HG02623 (cell line): ENCODE results near the gene TAB3.
A peak's percentile ranks its signal among the peaks of the same experiment; 100 is the strongest.
"Not testable (repeated sequence)": the region's sequence is repeated elsewhere in the genome, so short reads cannot be mapped to it uniquely, and the experiment has no call there.

Source experiments
- ATAC-seq: cut with Tn5 transposase; IDR thresholded peaks from one replicate; pipeline ENCODE4 v1.9.1; 2021; ENCODE audit warnings: moderate library complexity; ENCODE audit not compliant: unreplicated experiment

The TAB3 gene

DNA sequence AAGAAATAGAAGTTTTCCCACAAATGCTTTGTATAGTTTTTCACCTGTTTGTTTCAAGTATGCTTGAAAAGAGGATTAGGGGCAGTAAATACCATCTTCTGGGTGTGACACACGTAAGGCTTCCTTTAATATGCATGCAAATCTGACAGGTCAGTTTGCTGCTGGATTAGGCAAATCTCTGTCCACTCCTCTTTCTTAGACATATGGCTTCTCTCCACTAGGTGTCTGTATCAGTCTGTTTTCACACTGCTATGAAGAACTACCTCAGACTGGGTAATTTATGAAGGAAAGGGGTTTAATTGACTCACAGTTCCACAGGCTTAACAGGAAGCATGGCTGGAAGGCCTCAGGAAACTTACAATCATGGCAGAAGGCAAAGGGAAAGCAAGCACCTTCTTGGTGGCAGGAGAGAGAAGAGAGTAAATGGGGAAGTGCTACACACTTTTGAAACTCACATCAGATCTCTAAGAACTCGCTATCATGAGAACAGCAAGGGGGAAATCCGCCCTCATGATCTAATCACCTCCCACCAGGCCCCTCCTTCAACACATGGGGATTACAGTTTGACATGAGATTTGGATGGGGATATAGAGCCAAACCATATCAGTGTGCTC lies 66.9 kb downstream of the TAB3 start:
- peak; percentile 72 for ATAC-seq

DNA sequence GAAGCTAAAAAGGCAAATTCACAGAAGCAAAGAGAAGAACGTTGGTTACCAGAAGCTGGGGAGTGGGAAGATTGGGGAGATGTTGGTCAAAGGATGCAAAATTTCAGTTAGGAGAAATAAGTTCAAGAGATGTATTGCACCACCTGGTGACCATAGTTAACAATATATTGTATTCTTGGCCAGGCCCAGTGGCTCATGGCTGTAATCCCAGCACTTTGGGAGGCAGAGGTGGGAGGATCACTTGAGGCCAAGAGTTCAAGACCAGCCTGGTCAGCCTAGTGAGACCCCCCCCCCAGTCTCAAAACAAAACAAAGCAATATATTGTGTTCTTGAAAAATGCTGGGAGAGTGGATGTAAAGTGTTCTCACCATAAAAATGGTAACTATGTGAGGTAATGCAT lies 67.9 kb downstream of the TAB3 start:
- ATAC-seq: no peak

DNA sequence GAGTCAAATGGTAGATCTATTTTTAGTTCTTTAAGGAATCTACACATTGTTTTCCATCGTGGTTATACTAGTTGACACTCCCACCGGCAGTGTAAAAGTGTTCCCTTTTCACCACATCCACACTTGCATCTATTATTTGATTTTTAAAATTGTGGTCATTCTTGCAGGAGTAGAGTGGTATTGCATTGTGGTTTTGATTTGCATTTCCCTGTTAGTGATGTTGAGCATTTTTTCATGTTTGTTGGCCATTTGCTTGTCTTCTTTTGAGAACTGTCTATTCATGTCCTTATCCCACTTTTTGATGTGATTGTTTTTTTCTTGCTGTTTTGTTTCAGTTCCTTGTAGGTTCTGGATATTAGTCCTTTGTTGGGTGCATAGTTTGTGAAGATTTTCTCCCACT lies 70.0 kb downstream of the TAB3 start:
- no peak for ATAC-seq

DNA sequence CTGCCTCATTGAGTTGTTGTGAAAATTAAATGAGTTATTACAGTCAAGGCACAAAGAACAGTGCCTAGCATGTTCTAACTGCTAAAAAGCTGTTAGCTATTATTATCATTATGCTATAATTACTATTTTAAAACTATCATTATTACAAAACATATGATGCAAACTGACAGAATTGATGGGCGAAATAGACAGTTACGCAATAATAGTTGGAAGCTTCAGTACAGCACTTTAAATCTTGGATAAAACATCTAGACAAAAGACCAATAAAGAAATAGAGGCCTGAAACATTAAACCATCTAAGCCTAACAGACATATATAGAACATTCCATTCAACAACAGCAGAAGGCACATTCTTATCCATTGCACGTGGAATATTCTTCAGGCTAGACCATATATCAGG lies 73.0 kb downstream of the TAB3 start:
- ATAC-seq: no peak

DNA sequence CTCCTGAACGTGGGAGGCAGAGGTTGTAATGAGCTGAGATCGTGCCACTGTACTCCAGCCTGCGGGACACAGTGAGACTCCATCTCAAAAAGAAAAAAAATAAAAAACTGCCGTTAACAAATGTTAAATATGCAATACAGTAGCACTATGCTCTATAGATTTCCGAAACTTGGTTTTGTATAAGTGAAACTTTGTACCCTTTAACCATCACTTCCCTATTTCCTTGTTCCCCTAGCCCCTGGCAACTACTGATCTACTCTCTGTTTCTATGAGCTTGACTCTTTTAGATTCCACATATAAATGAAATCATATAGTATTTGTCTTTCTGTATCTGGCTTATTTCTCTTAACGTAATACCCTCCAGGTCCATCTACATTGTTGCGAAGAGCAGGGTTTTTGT lies 74.1 kb downstream of the TAB3 start:
- peak; percentile 35 for ATAC-seq

DNA sequence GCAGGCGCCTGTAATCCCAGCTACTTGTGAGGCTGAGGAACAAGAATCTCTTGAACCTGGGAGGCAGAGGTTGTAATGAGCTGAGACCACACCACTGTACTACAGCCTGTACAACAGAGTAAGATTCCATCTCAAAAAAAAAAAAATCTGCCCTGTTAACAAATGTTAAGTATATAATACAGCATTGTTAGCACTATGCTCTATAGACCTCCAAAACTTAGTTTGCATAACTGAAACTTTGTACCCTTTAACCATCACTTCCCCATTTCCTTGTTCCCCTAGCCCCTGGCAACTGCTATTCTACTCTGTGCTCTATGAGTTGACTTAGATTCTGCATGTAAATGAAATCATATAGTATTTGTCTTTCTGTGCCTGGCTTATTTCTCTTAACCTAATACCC lies 76.7 kb downstream of the TAB3 start:
- ATAC-seq: peak; percentile 99

DNA sequence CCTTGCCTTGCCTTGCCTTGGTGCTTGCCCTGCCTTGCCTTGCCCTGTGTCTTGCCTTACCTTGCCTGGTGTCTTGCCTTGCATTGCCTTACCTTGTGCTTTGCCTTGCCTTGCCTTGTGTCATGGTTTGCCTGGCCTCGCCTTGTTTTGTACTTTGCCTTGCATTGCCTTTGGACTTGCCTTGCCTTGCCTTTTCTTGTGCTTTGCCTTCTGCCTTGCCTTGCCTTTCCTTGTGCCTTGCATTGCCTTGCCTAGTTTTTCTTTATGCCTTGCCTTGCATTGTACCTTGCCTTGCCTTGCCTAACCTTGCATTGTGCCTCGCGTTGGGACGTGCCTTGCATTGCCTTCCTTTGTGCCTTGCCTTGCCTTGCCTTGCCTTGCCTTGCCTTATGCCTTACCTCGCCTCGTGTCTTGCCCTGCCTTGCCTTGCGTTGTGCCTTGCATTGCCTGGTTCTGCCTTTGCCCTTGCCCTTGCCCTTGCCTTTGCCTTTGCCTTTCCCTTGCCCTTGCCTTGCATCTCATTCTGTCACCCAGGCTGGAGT lies 82.8 kb downstream of the TAB3 start:
- no peak for ATAC-seq

DNA sequence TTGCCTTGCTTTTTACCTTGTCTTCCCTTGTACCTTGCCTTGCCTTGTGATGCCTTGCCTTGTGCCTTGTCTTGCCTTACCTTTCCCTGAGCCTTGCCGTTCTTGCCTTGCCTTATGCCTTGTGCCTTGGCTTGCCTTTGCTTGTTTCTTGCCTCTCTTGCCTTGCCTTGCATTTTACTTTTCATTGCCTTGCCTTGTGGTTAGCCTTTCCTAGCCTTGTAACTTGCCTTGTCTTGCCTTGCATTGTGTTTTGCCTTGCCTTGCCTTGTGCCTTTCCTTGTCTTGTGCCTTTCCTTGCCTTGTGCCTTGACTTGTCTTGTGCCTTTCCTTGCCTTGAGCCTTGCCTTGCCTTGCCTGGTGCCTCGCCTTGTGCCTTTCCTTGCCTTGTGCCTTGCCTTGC lies 84.6 kb downstream of the TAB3 start:
- ATAC-seq: no peak

DNA sequence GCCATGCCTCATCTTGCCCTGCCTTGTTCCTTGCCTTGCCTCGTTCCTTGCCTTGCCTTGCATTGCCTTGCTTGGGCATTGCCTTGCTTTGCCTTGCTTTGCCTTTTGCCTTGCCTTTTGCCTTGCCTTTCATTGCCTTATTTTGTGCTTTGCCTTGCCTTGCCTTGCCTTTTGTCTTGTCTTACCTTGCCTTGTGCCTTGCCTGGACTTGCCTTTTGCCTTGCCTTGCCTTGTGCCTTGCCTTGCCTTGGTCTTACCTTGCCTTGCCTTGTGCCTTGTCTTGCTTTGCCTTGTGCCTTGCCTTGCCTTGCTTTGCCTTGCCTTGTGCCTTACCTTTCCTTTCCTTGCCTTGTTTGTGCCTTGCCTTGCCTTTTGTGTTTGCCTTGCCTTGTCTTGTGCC lies 88.2 kb downstream of the TAB3 start:
- no peak for ATAC-seq

DNA sequence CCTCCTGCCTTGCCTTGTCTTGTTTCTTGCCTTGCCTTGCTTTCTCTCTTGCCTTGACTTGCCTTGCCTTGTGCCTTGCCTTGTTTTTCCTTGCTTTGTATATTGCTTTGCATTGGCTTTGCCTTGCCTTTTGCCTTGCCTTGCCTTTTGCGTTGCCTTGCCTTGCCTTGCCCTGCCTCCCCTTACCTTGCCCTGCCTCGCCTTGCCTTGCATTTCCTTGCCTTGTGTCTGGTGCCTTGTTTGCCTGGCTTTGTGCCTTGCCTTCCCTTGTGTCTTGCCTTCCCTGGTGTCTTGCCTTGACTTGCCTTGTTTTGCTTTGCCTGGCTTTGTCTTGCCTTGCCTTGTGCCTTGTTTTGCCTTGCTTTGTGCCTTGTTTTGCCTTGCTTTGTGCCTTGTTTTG lies 89.7 kb downstream of the TAB3 start:
- no peak for ATAC-seq

DNA sequence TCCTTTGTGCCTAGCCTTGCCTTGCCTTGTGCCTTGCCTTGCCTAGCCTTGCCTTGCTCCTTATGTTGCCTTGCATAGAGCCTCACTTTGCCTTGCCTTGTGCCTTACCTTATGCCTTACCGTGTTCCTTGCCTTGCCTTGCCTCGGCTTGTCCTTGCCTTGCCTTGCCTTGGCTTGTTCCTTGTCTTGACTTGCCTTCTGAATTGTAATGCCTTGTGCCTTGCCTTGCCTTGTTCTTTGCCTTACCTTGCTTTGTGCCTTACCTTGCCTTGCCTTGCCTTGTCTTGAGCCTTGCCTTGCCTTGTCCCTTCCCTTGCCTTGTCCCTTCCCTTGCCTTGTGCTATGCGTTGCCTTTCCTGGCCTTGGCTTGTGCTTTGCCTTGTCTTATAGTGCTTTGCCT lies 90.2 kb downstream of the TAB3 start:
- no peak for ATAC-seq

DNA sequence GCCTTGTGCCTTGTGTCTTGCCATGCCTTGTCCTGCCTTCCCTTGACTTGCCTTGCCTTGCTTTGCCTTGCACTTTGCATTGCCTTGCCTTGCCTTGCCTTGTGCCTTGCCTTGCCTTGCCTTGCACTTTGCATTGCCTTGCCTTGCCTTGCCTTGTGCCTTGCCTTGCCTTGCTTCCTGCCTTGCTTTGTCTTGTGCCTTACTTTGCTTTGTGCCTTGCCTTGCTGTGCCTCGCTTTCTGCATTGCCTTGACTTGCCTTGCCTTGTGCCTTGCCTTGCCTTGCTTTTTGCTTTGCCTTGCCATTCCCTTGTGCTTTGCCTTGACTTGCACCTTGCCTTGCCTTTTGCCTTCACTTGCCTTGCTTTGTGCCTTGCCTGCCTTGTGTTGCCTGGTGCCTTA lies 91.8 kb downstream of the TAB3 start:
- not testable (repeated sequence) for ATAC-seq

DNA sequence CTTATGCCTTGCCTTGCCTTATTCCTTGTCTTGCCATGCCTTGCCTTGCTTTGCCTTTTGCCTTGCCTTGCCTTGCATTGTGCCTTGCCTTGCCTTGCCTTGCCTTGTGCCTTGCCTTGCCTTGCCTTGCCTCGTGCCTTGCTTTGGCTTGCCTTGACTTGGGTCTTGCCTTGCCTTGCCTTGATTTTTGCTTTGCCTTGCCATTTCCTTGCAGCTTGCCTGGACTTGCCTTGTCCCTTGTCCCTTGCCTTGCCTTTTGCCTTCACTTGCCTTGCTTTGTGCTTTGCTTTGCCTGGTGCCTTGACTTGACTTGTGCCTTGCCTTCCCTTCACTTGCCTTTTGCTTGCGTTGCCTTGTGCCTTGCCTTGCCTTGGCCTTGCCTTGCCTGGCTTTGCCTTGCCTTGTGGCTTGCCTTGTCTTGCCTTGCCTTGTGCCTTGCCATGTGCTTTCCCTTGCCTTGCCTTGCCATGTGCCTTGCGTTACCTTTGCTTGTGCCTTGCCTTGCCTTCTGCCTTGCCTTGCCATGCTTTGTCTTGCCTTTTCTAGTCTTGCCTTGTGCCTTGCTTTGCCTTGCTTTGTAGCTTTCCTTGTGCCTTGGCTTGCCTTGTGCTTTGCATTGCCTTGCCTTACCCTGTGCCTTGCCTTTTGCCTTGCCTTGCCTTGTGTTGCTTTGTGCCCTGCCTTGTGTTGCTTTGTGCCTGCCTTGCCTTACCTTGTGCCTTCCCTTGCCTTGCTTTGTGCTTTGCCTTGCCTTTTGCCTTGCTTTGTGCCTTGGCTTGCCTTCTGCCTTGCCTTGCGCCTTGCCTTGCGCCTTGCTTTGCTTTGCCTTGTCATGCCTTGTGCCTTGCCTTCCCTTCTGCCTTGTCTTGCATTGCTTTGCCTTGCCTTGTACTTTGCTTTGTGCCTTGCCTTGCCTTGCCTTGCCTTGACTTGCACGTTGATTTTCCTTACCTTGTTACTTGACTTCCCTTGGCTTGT lies 92.8 kb downstream of the TAB3 start:
- ATAC-seq: no peak

DNA sequence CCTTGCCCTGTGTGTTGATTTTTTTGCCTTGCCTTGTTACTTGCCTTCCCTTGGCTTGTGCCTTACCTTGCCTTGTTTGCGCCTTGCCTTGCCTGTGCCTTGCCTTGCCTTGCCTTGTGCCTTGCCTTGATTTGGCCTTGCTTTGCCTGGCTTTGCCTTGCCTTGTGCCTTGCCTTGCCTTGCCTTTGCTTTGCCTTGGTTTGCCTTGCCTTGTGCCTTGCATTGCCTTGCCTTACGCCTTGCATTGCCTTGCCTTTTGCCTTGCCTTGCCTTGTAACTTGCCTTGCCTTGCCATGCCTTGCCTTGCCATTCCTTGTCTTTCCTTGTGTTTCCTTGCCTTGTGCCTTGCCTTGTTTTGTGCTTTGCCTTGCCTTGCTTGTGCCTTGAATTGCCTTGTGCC lies 94.6 kb downstream of the TAB3 start:
- no peak for ATAC-seq

DNA sequence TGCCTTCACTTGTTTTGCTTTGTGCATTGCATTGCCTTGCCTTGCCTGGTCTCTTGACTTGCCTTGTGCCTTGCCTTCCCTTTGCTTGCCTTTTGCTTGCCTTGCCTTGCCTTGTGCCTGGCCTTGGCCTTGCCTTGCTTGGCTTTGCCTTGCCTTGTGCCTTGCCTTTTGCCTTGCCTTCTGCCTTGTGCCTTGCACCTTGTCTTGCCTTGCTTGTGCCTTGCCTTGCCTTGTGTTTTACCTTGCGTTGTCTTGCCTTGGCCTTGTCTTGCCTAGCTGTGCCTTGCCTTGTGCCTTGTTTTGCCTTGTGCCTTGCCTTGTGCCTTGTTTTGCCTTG lies 95.3 kb downstream of the TAB3 start:
- ATAC-seq: no peak

DNA sequence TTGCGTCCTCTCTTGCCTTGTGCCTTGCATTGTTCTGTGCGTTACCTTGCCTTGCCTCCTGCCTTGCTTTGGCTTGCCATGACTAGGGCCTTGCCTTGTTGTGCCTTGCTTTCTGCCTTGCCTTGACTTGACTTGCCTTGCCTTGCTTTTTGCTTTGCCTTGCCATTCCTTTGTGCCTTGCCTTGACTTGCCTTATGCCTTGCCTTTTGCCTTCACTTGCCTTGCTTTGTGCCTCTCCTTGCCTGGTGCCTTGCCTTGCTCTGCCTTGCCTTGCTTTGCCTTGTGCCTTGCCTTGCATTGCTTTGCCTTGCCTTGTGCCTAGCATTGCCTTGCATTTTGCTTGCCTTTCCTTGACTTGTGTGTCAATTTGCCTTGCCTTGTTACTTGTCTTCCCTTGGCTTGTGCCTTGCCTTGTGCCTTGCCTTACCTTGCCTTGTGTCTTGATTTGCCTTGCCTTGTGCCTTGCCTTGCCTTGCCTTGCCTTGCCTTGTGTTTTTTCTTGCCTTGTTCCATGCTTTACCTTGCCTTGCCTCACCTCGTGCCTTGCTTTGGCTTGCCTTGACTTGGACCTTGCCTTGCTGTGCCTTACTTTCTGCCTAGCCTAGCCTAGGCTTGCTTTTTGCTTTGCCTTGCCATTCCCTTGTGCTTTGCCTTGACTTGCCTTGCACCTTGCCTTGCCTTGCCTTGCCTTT lies 95.8 kb downstream of the TAB3 start:
- ATAC-seq: no peak

DNA sequence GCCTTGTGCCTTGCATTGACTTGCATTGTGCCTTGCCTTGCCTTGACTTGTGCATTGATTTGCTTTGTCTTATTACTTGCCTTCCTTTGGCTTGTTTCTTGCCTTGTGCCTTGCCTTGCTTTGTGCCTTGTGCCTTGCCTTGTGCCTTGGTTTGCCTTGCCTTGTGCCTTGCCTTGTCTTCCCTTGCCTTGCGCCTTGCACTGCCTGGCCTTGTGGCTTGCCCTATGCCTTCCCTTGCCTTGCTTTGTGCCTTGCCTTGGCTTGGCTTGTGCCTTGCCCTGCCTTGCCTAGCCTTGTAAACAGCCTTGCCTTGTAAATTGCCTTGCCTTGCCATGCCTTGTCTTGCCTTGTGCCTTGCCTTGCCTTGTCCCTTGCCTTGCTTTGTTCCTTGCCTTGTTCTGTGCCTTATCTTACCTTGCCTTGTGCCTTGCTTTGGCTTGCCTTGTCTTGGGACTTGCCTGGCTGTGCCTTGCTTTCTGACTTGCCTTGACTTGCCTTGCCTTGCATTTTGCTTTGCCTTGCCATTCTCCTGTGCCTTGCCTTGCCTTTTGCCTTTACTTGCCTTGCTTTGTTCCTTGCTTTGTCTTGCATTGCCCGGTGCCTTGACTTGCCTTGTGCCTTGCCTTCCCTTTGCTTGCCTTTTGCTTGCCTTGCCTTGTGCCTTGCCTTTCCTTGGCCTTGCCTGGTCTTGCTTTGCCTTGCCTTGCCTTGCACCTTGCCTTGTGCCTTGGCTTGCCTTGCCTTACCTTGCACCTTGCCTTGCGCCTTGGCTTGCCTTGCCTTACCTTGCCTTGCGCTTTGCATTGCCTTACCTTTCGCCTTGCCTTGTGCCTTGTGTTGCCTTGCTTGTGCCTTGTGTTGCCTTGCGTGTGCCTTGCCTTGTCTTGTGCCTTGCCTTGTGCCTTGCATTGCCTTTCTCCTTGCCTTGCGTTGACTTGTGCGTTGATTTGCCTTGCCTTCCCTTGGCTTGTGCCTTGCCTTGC lies 97.5 kb downstream of the TAB3 start:
- no peak for ATAC-seq

DNA sequence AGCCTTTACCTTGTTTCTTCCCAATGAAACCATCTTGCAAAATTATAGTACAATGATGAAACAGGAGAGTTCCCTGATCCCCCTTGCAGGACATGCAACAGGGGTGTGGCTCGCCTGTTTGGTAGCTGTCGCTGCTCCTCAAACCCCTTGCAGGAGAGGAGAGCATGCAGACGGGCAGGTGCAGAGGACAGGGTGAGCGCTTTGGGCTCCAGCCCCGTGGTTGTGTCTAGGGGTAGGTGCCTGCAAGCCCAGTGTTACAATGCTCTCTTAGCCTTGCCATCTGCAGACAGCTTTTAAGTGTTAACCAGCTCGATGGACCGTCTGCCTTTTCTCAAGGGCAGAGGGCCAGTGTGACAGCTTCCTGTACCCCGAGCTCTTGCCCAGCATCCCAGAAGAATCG lies 102.0 kb downstream of the TAB3 start:
- ATAC-seq: no peak

DNA sequence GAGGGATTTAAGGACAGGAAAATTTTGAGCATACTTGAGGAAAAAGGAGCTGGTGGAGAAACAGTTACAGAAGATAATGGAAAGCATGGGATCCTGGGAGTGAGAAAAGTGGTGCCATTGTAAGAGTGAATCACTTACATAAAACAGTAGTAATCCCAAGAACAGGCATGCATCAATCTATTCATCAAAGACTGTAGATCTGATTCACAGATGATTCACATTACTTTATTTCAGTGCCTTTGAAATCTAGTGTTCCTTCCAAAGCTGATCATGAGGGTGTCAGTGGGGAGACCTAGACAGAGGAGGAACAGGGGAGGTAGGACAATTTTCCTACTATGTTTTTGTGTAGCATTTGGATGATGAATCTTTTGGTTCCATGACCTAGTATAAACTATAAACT lies 102.7 kb downstream of the TAB3 start:
- ATAC-seq: no peak

DNA sequence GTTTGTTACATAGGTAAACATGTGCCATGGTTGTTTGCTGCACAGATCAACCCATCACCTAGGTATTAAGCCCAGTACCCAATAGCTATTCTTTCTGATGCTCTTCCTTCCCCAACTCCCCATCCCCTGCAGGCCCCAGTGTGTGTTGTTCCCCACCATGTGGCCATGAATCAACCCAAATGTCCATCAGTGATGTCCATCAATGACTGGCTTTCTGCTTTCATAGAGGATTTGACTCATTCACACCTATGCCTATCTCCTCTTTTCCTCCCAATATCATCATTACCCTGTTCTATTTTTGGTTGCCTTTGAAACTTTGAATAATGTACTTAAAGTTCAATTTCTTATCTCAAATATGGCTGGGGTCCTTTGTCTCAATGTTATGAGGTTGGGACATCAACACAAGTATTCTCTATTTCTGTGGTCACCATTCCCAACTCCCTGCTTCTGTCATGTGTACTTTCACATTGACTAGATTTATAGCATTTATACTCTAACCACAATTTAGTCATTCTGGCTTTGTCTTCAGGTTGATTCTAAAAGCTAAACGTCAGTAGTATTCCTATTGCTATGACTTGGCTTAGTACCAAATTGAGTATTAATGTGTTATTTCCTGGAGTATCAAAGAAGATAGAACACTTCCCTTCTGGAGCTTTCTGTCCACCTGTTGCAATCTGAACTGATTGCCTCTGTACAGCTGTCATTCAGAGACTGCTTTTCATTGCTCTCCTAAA lies 107.2 kb downstream of the TAB3 start:
- ATAC-seq: no peak
